Measurements from ENCODE around the gene HDAC4. TPM values are rescaled to one million over a fixed set of nuclear protein-coding genes. Genes with fewer than 3 reads are reported as not detected.

HDAC4 gene
- total RNA-seq, 1 donor from 2014 or later: 44.7 TPM

- no peak overlapping the region for H3K4me3 Mint-ChIP-seq
- peaks cover 21% of the 10 kb centered on the region for H3K36me3 Mint-ChIP-seq (ENCODE audit: low read depth)
- no peaks in the 10 kb centered on the region for H3K27me3 Mint-ChIP-seq
- peaks cover 26% of the 10 kb centered on the region for H3K4me1 Mint-ChIP-seq
- DNase-seq: no peak
- H3K27ac Mint-ChIP-seq: no peak overlapping the region
- no peaks in the 10 kb centered on the region for H3K9me3 Mint-ChIP-seq
- intact Hi-C loops (cut with micrococcal nuclease): no loop called here
These were observed 164.6 kb downstream of the HDAC4 start for GRCh38 chr2:239236043-239236807.

DNA sequence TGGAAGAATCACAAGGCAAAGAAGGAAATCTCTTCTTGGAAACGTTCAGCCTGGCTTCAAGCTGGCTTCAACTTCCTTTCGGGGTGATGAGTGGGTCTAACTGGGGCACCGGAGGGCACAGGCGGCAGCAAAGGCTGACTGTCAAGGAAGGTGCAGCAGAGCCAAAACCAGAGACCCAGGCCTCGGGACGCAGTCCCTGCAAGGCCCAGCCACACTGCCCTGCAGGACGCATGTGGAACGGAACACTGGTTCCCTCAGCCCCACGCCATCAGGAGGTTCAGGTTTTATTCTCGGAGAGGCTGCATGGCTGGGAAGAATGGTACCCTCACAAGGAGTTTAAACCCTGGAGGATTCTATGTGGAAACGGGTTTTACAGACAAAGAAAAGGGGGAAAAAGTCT lies 165.5 kb downstream of the HDAC4 start:
- no peak for DNase-seq
- Mint-ChIP-seq H3K4me1 (peaks cover 31% of the 10 kb centered on the region), H3K36me3 (ENCODE audit: low read depth) (peaks cover 26% of the 10 kb centered on the region), H3K27me3 (no peaks in the 10 kb centered on the region), H3K9me3 (no peaks in the 10 kb centered on the region), H3K4me3 (no peak overlapping the region), H3K27ac (no peak overlapping the region)
- intact Hi-C loops (cut with micrococcal nuclease): loop anchor here (2.0 kb wide), 1 partner anchor 29 kb away; no protein-coding TSS in a partner anchor

GRCh38 chr2:239234191-239235175 lies 166.3 kb downstream of the HDAC4 start:
- Mint-ChIP-seq H3K36me3 (ENCODE audit: low read depth) (peaks cover 26% of the 10 kb centered on the region), H3K4me1 (peaks cover 33% of the 10 kb centered on the region), H3K27ac (no peak overlapping the region), H3K4me3 (no peak overlapping the region), H3K27me3 (no peaks in the 10 kb centered on the region), H3K9me3 (no peaks in the 10 kb centered on the region)
- intact Hi-C loops (cut with micrococcal nuclease): loop anchor here (2.0 kb wide), 1 partner anchor 30 kb away; no protein-coding TSS in a partner anchor
- no peak for DNase-seq

- Mint-ChIP-seq H3K27me3 (no peaks in the 10 kb centered on the region), H3K4me1 (peaks cover 35% of the 10 kb centered on the region), H3K9me3 (no peaks in the 10 kb centered on the region), H3K36me3 (ENCODE audit: low read depth) (peaks cover 26% of the 10 kb centered on the region), H3K4me3 (no peak overlapping the region), H3K27ac (no peak overlapping the region)
- intact Hi-C loops (cut with micrococcal nuclease): no loop called here
- DNase-seq: no peak
These were observed 167.2 kb downstream of the HDAC4 start for GRCh38 chr2:239233576-239233975.

GRCh38 chr2:239232195-239232578 lies 168.6 kb downstream of the HDAC4 start:
- Mint-ChIP-seq H3K27ac (peak overlapping the region; percentile 22), H3K4me1 (peaks cover 40% of the 10 kb centered on the region), H3K36me3 (ENCODE audit: low read depth) (peaks cover 33% of the 10 kb centered on the region), H3K4me3 (peak overlapping the region; percentile 37), H3K9me3 (no peaks in the 10 kb centered on the region), H3K27me3 (no peaks in the 10 kb centered on the region)
- DNase-seq: no peak
- intact Hi-C loops (cut with micrococcal nuclease): no loop called here

DNA sequence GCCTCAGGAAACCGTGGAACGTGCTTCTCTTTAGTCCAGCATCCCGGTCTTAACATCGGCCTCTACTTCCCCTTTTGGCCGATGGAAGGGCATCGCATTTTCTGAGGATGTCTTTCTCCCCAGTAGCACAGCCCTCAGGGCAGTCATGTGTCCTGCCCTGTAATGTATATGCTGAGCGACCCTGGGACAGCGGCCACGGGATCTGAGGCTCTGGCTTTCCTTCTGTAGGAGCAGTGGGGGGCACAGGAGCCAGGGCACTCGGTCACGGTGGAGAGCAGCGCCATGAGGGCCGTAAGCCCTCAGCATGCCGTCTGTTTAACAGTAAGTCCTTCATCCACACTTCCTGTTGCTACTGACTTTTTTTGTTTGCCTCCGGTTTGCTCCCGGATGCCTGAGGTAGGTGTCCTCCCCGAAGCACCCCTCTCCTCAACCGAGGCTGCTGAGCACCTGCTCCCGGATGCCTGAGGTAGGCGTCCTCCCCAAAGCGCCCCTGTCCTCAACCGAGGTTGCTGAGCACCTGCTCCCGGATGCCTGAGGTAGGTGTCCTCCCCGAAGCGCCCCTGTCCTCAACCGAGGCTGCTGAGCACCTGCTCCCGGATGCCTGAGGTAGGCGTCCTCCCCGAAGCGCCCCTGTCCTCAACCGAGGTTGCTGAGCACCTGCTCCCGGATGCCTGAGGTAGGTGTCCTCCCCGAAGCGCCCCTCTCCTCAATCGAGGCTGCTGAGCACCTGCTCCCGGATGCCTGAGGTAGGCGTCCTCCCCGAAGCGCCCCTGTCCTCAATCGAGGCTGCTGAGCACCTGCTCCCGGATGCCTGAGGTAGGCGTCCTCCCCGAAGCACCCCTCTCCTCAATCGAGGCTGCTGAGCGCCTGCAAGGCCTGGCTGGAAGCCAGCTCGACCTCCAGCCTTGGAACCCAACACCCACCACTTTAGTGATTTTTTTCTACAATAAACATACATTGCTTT lies 169.3 kb downstream of the HDAC4 start:
- peak overlapping the region; percentile 61 for H3K4me3 Mint-ChIP-seq
- DNase-seq: peak; percentile 70

DNA sequence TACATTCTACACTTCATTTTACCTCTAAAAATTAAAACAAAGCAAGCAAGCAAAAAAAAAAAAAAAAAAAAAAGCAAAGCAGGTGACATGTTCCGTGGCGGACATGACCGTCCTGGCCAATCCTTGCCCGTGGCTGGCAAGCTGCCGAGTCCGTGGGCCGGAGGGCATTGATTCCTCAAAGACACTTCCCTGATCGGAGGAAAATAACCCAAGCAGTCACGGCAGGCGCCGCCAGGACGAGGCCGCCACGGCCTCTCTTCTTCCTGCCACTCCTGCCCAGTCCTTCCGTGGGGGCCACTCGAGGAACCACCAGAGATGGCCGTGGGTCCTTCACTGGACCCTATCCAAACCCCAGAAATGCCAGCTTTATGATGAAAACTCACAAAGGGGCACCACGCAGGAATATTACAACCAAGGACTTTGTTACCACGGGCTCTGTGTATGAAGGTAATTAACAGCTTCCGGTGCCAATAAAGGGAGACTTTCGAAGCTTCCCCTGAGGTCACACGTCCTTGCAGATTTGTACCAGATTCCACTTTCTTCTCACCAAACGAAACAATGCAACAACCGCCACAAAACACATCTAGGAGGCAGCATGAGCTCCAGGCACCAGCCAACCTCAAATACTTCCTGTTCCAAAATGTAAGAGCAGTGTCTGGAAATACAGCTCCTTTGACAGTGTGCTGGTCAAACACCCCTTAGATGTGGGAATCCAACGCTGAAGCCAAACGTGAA lies 170.3 kb downstream of the HDAC4 start:
- Mint-ChIP-seq H3K36me3 (ENCODE audit: low read depth) (peaks cover 30% of the 10 kb centered on the region), H3K27me3 (no peaks in the 10 kb centered on the region), H3K27ac (peak overlapping the region; percentile 76), H3K9me3 (no peaks in the 10 kb centered on the region), H3K4me3 (peak overlapping the region; percentile 61), H3K4me1 (peaks cover 44% of the 10 kb centered on the region)
- intact Hi-C loops (cut with micrococcal nuclease): no loop called here
- DNase-seq: peak; percentile 74

More for the DNA sequence above, 169.3 kb downstream of the HDAC4 start:
- Mint-ChIP-seq H3K4me1 (peaks cover 38% of the 10 kb centered on the region), H3K27ac (peak overlapping the region; percentile 76), H3K27me3 (no peaks in the 10 kb centered on the region), H3K9me3 (no peaks in the 10 kb centered on the region), H3K36me3 (ENCODE audit: low read depth) (peaks cover 33% of the 10 kb centered on the region)
- intact Hi-C loops (cut with micrococcal nuclease): no loop called here

DNA sequence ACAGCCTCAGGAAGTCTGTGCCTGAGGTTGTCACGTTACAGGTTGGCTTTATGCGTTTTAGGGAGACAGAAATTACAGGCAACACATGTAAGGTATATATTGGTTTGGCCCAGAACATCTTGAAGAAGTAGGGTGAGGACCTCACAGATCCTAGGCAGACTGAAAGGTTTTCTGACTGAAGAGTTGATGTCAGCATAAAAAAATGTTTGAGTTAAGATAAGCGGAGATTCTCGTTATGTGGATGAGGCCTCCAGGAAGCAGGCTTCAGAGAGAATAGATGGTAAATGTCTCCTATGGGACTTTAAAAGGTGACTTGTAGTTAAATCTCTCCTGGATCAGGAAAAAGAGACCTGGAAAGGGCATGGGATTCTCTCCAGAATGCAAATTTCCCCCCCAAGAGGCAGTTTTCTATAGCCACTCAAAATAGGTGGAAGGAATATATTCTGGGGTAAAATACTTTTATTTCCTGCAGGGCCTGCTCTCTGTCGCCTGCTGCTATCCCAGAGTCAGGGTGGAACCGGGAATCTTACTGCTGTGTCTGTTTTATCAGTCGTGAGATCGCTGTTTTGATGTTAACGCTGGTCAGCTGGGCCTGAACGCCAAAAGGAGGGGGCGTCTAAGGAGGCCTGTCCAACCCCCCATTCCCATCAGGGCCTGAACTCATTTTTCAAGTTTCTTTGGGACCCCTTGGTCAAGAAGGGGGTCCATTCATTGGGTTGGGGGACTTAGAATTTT lies 171.1 kb downstream of the HDAC4 start:
- Mint-ChIP-seq H3K4me3 (no peak overlapping the region), H3K4me1 (peaks cover 45% of the 10 kb centered on the region), H3K36me3 (ENCODE audit: low read depth) (peaks cover 25% of the 10 kb centered on the region), H3K27ac (no peak overlapping the region), H3K9me3 (no peaks in the 10 kb centered on the region), H3K27me3 (no peaks in the 10 kb centered on the region)
- no peak for DNase-seq
- intact Hi-C loops (cut with micrococcal nuclease): no loop called here

DNA sequence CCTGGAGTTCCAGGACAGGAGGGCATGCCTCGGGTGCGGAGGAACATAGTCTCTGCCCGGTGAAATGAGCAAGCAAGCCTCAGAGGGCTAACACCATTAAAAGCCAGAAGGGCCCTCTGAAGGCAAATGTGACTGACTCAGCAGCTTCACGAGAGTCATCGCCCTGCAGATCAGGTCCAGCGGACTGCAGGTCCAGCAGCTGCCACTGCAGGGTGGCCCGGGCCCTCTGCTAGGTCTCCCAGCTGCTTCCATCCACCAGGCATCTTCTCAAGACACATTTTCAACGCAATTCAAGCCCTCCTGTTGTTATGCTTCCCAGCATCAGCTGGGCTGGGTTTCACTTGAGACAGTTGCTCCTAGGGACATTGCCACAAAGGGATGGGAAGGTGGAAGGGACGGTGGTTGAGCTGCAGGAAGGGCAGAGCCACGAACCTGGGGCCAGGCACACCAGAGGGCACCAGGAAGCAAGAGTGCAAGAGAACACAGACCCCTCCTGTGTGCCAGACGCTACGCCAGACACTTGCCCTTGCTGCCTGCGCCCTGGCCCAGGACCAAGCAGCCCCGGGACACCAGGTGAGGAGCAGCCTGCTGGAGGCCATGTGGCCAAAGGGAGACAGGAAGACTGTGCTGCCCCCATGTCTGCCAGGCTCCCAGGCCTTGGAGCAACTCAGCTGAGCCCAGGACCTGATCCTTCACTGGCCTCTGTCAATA lies 173.0 kb downstream of the HDAC4 start:
- Mint-ChIP-seq H3K4me1 (peaks cover 40% of the 10 kb centered on the region), H3K27ac (no peak overlapping the region), H3K9me3 (no peaks in the 10 kb centered on the region), H3K27me3 (no peaks in the 10 kb centered on the region), H3K36me3 (ENCODE audit: low read depth) (peaks cover 15% of the 10 kb centered on the region), H3K4me3 (no peak overlapping the region)
- intact Hi-C loops (cut with micrococcal nuclease): no loop called here
- DNase-seq: no peak

- no peaks in the 10 kb centered on the region for H3K9me3 Mint-ChIP-seq
These were observed 173.9 kb downstream of the HDAC4 start for GRCh38 chr2:239226677-239227581.

DNA sequence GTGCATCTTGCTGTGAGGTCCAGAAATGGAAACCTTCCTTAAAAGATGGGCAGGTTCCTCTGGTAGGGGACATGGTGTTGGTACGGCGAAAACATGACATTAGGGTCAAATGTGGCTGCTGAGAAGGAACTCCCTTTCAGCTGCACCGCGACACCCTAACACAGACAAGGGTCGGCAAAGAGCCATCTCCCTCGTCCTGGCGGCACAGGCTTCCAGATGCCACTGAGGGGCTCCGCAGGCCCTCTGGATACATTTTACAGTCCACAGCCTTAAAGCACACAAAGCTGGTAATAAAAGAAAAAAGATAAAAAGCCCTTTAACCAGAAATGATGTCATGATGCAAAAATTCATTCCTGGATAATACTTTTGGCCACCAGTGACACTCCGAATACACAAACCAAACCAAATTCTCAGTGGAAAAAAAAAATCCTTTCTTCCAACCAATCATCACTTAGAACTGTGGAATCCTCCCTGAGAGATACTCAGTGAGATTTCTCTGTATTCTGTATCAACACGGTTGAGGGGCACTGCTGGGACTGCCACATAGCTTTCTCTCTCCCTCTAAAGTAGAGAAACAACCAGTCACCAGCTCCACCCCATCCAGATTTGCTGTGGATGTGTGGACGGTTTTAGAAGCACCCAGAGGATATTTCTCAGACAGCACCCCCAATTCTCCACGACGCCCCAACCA lies 174.8 kb downstream of the HDAC4 start:
- H3K9me3 Mint-ChIP-seq: no peaks in the 10 kb centered on the region
- H3K27ac Mint-ChIP-seq: no peak overlapping the region
- no peaks in the 10 kb centered on the region for H3K27me3 Mint-ChIP-seq
- DNase-seq: no peak
- peaks cover 16% of the 10 kb centered on the region for H3K36me3 Mint-ChIP-seq (ENCODE audit: low read depth)
- H3K4me1 Mint-ChIP-seq: peaks cover 47% of the 10 kb centered on the region
- intact Hi-C loops (cut with micrococcal nuclease): no loop called here
- H3K4me3 Mint-ChIP-seq: no peak overlapping the region

More at GRCh38 chr2:239226677-239227581, 173.9 kb downstream of the HDAC4 start:
- Mint-ChIP-seq H3K4me1 (peaks cover 45% of the 10 kb centered on the region), H3K27ac (no peak overlapping the region), H3K36me3 (ENCODE audit: low read depth) (peaks cover 15% of the 10 kb centered on the region), H3K4me3 (no peak overlapping the region), H3K27me3 (no peaks in the 10 kb centered on the region)
- intact Hi-C loops (cut with micrococcal nuclease): no loop called here
- no peak for DNase-seq
